Vagina (tissue), 2 donors: ENCODE data around the gene COPB2.

ENCODE experiments used
- POLR2A ChIP-seq, 2 donors: fragments of 450-650 bp; IDR thresholded peaks; one replicate each; pipeline ENCODE4 v1.6.1; 2017; ENCODE audit warnings: antibody characterized with exemption in 2 of 2, mild to moderate bottlenecking in 2 of 2, moderate library complexity in 2 of 2
- TF ChIP-seq, protein P1 (sequence below), 3 experiments: fragments of 450-650 bp in 2 of 3; fragments of 200-600 bp in 1 of 3; sonication (generic) in 1 of 3; IDR thresholded peaks; one replicate each; pipeline ENCODE4 v1.5.1; 2017 to 2019; ENCODE audit warnings: antibody characterized with exemption in 3 of 3, mild to moderate bottlenecking in 2 of 3, moderate library complexity in 2 of 3

DNA sequence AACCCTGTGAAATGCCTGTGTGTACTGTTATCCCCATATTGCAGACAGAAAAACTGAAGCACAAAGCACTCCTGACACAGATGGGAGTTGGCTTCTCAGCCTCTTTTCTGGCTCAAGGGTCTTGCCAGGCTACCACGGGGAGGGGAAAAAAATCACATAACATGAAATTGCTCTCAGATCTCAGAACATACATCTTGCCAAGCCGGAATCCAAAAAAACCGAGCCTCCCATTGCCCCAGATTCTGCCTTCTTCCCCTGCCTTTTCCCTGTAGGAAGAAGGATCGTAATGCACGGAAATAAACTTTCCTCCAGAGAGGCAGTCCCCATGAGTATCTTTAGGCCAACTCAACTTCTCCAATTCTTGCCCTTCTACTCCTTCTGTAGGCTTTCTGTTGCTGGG lies 62.2 kb downstream of the COPB2 start:
- TF ChIP-seq, protein P1, sequence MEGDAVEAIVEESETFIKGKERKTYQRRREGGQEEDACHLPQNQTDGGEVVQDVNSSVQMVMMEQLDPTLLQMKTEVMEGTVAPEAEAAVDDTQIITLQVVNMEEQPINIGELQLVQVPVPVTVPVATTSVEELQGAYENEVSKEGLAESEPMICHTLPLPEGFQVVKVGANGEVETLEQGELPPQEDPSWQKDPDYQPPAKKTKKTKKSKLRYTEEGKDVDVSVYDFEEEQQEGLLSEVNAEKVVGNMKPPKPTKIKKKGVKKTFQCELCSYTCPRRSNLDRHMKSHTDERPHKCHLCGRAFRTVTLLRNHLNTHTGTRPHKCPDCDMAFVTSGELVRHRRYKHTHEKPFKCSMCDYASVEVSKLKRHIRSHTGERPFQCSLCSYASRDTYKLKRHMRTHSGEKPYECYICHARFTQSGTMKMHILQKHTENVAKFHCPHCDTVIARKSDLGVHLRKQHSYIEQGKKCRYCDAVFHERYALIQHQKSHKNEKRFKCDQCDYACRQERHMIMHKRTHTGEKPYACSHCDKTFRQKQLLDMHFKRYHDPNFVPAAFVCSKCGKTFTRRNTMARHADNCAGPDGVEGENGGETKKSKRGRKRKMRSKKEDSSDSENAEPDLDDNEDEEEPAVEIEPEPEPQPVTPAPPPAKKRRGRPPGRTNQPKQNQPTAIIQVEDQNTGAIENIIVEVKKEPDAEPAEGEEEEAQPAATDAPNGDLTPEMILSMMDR (IDR thresholded peaks at IDR 0.05), result no peak
- TF ChIP-seq POLR2A (IDR thresholded peaks at IDR 0.05), result no peak
